ENCODE results near the gene SCLT1.

SCLT1 gene

DNA sequence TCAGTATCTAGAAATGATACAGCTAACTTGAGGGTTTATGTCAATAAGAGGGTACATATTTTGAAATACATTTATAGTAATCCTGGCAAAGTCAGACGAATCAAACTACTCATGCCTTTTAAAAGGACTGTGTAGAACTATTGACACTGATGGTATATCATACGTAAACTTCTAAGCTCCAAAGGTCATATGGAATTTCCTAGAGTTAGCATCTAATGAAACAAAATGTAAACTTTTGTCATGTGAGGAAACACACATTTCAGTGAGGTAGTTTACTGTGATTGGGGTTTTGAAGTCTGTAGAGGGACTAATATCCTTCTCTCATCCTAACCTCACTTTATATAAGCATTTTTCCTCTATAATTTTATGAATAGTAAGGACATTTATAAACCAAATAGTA lies 138.4 kb downstream of the SCLT1 start:
- no peak for DNase-seq

DNA sequence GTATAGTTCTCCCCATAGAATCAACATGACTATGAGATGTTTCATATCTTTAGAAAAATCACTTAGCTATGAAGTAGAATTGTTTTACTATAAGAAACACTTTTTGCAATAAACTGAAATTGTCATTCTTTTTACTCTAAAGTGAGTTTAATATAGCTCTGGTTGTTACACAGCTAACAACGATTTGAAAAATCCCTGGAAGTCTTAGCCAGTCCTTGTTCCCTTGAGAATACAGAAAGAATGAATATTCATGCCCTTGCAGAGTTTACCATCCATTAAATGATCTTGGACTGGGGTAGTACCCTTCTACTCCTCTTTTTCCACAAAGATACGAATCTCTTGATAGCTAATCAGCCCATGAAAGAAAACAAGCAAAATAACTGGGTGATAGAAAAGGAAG lies 142.0 kb downstream of the SCLT1 start:
- DNase-seq: no peak

DNA sequence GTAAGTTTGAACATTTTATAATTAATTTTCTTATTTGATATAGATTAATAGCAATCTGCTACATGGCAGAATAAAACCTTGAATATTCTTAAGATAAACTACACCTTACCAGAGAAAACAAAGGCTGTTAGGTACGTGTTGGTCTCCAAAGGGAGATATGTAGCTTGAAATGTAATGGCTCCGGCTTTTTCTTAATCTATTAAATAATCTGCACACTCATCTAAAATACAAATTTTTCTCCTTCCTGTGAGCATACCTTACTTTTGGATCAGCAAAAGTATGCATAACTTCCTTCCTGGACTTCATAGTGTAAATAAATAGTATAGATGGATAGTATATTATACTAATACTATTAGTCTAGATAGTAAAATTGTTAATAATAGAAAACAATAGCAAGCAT lies 142.5 kb downstream of the SCLT1 start:
- DNase-seq: no peak

DNA sequence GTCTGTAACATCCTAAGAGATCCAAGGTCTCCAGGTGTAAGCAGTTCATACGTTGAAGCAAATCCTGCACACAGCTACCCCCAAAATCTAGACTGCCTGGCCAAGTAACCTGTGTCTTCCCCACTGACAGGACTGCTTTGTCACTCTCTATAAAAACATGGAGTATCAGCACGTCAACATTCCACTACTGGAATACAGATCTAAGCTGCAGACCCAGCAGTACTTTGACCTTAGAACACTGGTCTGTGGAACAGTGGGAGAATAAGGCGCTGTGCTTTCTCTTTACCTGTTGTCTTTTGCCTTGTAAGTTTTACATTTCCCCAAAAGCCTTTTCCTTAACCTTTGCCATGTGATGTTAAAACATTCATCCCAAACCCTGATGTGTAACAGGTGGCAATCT lies 146.4 kb downstream of the SCLT1 start:
- DNase-seq: no peak

DNA sequence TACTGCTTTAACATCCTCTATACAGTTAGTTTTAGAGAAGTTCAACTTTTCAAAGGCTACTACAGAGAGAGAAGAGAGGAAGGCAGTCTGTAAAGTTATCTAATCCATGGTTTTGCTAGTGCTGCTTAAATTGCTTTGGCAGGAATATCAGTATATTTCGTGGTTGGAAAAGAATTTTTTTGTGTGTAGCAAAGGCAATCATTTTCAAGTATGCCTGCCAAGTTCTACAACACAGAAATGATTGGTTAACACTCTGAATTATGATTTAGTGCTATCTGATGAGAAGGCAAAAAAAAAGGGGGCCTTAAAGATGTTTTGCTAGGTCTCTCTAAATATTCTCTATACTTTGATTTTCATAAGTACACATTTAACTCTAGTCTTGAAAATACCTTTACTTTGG lies 150.7 kb downstream of the SCLT1 start:
- DNase-seq: no peak

DNA sequence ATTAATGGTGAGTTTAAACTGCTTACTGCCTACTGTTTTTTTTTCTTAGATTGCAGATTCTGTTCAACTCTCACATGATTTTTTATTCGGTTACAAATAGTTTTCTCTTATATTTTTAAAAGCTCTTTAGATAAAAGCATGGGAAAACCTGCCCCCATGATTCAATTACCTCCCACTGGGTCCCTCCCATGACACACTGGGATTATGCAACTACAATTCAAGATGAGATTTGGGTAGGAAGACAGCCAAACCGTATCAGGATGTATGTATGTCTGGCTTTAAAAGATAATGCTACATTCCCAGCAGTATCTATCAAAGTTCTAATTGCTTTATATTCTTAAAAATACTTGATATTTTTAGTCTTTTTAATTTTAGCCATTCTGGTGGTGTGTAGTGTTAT lies 152.4 kb downstream of the SCLT1 start:
- DNase-seq: no peak

DNA sequence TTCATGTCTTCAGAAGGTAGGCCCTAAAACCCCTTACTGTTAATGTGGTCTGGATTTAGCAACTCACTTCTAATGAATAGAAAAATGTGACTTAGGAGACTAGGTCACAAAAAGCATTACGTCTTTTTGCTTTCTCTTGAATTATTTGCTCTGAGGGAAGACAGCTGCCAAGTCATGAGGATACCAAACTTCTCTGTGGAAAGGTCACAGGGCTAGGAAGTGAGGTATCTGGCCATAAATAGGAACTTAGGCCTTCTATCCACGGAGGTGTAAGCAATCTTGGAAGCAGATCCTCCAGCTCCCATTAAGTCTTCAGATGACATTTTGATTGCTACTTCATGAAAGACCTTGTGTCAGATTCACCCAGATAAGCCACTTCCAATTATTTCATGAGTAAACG lies 163.3 kb downstream of the SCLT1 start:
- no peak for DNase-seq

DNA sequence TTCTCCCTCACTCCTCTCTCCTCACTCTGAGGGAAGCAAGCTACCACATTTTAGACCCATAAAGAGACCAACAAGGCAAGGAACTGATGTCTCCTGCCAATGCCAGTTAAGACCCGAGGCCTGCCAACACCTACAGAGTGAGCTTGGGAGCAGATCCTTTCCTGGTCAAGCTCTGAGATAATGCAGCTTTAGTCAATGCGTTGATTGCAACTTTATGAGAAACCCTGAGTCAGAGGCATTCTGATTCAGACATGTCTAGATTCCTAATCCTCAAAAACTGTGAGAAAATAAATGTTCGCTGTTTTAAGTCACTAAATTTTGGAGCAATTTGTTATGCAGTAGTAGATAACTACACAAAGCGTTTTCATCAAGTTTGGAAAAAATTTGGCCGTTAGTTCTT lies 168.4 kb downstream of the SCLT1 start:
- no peak for DNase-seq

DNA sequence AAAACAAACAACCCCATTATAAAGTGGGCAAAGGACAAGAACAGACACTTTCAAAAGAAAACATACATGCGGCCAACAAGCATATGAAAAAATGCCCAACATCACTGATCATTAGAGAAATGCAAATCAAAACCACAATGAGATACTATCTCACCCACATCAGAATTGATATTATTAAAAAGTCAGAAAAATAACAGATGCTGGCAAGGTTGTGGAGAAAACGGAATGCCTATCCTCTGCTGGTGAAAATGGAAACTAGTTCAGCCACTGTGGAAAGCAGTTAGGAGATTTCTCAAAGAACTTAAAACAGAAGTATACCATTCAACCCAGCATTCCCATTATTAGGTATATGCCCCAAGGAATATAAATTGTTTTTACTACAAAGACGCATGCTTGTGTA lies 171.4 kb downstream of the SCLT1 start:
- DNase-seq: no peak

DNA sequence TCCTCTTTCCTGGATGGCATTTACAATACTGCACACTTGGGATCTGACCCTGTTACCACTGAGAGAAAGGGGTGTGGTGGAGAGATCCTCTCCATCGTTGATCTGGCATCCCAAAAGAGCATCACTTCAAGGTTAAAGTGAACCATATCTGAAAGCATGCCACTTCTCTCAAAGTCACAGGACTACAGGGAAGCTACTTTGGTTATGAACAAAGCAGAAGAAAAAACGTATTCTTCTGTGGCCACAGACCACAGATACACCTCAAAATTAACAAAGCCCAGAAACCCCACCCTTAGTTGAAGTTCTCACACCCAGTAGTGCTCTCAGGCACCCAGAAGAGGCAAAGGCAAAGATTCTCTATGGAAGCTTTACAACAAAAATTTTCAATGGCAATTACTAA lies 175.6 kb downstream of the SCLT1 start:
- no peak for DNase-seq

DNA sequence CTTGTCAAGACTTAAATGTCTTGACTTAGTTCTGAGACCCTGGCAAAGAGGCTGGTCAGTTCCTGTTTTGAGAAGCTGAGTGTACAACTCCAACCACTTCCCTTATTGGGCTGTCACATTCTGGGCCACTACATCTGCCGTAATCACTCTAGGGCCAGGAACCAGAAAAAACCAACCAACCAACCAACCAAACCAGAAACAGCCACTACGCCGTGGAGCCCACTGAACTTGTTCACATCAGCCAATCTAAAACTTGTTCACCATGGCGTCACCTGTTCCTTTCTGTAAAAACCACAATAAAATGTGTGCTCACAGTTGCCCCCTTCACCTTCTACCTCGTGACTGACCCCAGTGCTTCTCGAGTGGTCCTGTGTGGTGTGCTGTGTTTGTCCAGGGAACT lies 176.5 kb downstream of the SCLT1 start:
- peak; percentile 16 for DNase-seq

DNA sequence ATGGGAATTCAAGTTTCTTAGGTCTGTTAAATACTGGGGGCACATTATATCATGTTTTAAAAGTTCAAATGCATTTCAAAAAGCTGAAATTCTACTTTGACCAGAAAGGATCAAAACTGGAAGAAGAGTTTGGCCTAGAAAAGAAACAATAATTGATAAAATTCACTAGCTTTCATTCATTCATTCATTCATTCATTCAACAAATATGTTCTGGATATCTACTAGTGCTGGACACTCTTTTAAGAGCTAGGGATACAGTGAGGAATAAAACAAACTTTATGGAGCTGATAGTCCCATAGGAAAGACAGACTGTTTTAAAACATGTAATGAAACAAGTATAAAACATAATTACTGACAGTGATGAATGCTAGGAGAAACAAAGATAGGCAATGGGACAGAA lies 177.8 kb downstream of the SCLT1 start:
- DNase-seq: no peak

DNA sequence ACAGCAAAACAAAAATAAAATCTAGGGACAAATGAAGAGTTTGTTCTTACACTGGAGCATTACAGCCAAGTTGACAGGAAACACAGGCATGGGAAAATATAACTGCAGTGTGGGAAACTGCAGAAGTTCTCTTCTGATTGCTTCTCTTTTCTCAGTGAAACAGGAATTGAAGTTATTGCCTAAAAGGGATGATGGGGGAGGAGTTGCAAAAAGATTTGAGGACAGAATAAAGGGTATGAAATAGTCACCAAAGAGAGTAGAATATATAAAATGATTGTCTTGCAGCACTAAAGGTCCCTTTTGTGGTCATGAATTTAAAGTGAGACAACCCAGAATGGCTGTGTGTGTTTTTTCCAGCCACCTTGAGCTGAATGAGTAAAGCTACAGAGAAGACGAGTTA lies 180.1 kb downstream of the SCLT1 start:
- DNase-seq: no peak

DNA sequence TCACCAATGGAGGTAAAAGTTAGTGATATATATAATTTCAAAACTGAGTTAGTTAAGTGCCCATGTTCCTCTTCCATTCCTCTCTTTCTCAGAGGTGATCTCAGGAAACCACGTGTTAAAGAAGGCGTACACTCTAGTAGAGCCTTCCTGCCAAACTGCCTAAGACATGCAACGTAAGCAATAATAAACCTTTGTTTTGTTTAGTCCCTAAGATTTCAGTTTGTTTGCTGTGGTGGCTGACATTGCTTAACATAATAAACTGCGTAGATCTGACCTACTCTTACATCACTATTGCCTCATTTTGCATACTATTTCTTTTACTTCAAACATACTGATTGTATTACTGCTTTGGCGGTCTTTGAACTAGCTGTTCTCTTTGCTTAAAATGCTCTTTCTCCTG lies 184.6 kb downstream of the SCLT1 start:
- DNase-seq: no peak

DNA sequence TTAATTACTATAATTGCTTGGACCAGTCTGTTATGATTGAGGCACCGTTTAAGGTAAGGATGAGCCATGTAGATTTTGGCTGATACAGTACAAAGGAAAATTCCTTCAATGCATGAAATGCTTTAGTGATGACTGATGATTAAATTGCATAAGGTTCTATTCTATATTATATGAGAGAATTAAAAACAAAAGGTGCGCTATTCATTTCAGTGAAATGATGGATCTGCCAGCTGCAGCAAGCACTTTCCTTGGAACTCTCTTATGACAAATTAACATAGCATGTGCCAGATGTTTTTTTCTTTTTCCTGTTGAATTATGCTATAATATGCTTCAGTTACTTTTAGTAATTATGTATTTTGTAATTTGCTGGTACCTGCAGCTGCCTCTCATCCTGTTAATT lies 185.4 kb downstream of the SCLT1 start:
- no peak for DNase-seq

DNA sequence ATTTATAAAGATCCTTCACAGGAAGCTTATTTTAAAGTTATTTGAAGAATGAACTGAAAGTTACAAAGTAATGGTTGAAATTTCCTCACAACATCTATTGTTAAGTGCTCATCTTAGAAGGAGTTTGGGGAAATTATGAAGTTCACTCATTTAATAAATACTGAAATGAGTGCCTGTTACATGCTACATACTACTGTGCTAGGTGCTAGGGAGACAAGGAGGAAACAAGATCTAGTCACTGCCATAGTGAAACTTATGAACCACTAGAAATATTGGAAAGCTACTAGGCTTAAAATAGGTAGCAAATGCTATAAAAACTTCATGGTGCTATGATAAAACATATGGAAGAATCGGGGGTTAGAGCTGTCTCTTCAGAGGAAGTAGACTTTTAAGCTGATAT lies 186.8 kb downstream of the SCLT1 start:
- no peak for DNase-seq

DNA sequence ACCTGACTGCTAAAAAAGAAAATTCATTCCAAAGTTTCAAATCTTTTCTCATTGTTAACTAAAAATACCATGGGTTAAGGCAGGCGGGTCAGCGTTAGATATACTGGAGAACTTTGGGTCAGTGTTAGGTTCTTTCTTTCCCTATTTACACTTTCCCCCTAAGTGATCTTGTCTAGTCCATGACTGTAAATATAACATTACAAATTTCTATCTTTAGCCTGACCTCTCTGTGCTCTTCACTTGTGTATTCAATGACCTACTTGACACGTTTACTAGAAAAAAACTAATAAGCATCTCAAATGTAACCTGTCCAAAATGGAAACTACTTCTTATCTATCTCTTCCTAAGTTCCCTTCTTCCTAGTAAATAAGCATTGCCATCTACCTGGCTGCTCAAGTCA lies 188.5 kb downstream of the SCLT1 start:
- DNase-seq: no peak

DNA sequence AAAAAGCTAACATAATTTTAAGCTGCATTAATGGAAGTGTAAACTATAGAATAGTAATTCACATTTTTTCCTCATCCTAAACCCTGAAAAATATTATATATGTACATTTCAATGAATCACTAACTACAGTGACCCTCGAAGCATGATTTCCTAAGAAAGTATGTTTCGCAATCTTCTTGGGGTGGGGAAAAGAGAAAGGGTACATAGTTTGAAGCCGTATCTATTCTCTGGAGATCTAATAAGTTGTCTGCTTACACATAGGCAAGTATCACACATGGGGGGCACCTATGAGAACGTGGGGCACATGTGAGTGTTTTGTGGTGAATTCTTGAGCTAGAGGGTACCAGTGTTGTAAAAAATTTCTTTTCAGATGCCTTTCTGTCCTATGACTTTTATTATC lies 212.7 kb downstream of the SCLT1 start:
- no peak for DNase-seq

DNA sequence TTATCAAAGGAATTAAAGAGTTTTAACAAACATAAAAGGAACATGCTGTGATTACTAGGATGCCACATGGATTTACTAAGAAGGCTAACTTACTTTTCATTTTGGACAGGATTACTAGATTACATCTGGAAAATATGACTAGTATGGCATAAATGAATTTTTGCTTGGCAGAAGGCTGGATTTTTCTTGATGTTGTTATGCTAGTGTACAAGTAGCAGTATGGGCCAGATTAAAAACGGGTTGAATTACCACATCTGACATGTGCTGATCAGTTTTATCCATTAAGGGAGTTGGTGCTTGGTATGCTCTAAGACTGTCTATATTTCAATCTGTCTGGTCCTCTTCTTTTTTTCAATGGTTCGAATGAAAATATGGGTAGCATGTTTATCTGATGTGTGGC lies 213.4 kb downstream of the SCLT1 start:
- DNase-seq: no peak

DNA sequence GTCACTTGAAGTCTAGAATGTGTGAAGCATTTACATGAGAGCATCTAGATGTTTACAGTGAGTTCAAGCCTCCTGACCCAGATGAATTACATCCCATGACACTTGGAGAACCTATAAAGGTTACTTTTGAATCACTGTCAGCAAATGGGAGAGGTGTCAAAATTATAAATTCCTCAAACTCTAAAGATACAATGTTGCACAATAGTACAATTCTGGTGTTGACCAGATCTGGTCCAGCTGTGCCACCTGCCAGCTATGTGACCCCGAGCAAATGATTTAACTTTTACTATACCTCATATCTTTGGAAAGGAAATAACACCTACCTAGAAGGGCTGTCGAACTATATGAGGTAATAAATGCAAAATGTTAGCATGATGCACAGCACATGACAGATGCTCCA lies 214.1 kb downstream of the SCLT1 start:
- no peak for DNase-seq

DNA sequence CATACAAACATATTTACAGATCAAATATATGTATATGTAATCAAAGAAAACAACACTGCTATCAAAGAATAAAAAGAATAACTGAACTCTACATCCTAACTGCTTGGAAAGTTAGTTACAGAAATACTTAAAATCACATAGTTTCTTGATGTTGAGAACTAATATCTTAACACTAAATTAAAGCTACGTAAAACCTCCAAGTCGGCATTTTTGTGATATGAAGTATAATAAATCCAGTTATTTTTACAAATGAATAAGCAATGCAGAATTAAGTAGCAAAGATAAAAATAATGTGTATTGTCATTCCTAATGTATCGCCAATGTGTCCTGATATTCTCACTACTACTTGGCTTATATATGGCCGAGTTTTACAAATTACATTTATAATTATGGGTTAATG lies 215.4 kb downstream of the SCLT1 start:
- no peak for DNase-seq

DNA sequence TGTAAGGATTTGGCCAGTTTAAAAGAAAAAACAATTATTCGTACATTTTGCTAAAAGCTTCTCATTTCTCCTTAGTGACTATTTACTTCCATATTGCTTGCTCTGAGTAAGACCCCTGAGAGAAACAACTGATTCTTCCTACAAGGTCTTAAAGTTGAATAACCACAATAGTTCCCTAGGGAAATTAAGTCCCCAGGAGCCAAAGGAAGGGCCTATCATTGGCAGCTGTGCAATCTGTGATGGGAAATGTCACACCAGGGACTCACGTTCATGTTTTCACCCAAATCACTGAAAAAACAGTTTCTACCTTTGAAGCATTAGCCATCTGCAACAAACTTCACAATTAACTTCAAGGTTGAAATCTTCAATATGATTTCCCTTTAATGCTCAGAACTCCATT lies 217.1 kb downstream of the SCLT1 start:
- DNase-seq: no peak

DNA sequence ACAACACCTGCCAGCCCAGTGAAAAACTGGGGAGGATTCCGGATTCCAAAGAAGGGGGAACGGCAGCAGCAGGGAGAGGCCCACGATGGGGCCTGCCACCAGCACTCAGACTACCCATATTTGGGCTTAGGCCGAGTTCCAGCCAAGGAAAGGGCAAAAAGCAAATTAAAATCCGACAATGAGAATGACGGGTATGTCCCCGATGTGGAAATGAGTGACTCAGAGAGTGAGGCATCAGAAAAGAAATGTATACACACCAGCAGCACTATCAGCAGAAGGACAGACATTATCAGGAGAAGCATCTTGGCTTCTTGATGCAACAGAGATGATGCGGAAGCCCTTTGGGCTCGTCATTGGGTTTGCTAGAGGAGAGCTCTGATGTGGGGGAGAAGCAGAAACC lies 221.4 kb downstream of the SCLT1 start:
- DNase-seq: no peak

DNA sequence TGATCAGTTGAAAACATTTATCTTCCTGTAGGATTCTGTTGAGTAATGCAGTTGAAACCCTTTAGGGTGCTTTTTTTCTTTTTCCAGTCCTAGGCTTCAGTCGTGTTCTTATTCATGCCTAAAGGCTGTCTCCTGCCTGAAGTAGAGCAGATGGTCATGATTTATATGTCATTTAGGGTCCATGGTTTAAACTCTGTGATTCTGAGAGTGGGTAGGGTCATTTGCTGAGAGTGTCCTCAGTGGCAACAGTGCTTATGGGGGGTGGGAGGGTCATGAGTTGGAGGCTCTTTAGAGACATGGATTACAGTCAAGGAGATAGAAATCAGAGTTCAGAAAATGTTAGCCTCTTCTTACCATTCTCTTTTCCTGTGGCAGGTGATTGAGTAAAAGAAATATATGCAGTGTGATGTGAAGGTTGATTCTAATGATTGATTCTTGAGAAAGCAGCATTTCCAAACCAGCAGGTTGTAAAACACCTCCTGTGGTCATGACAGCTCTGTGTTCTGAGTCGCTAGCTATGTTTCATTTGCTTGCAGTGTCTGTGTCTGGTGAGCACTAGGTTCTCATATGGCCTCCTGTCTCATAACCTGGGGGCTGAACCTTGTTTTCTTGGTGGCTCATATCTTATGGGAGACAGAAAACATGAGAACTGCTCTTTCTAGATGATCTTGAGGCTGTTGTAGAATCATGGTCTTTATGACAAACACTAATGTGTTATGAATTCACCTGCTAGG lies 223.4 kb downstream of the SCLT1 start:
- DNase-seq: no peak

DNA sequence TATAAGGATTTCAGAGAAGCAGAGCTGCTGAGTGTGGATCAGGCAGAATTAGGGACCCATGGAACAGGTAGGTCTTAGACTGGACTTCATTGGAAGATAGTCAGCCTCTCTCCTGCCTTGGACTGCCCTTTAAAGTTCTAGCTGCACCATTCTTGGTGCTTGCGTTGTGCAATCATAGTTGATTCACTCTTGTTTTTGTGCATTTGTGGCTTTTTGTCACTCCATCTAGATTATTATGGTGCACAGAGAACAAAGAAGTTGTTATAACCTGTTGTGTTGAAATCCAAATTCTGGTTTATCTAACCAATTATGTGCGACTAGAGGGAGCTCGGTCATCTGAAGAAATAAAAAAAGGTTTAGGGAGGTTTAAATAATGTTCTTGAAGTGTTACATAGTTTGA lies 224.6 kb downstream of the SCLT1 start:
- DNase-seq: no peak

DNA sequence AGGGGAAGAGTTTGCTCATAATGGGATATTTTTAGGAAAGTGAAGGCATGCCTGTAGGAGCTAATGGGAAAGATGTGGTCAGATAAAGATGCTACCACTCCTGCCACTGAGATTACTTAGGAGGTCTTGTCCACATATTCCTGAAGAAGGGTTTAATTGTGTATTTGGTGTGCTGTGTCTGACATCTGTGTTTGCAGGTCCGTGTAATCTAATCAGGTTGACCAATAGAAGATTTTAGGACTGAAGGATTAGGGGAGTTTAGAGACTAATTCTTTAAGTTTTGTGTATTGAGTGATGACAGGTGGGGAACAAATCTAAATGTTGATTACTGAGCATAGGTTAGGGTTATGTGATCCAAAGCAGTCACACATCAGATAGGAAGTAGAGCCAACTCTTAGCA lies 226.6 kb downstream of the SCLT1 start:
- DNase-seq: no peak

Data from midbrain (tissue), 1 donor.